Neural progenitor cell (in vitro differentiated cells): Measurements from ENCODE around the gene DCDC2. TPM values are rescaled to one million over a fixed set of nuclear protein-coding genes. Genes with fewer than 3 reads are reported as not detected.

Experiments
- DNase-seq: peaks from one replicate; pipeline ENCODE4 v3.0.0-alpha.2; 2016; ENCODE audit warnings: low spot score
- H2AFZ ChIP-seq: fragments of 200-600 bp; sonication (generic); replicated peaks from 2 replicates; pipeline ENCODE4 v1.6.1; 2016; ENCODE audit warnings: antibody characterized with exemption
- H3F3A ChIP-seq: fragments of 200-600 bp; sonication (generic); 2 replicates; pipeline ENCODE4 v1.6.1; 2016; ENCODE audit warnings: antibody characterized with exemption, low read depth
- H3K27ac ChIP-seq: fragments of 200-600 bp; sonication (generic); 2 replicates; pipeline ENCODE4 v1.5.1; 2016; ENCODE audit warnings: mild to moderate bottlenecking
- H3K27me3 ChIP-seq: fragments of 200-600 bp; sonication (generic); 2 replicates; pipeline ENCODE4 v1.6.1; 2016; ENCODE audit warnings: mild to moderate bottlenecking, moderate library complexity
- H3K36me3 ChIP-seq: fragments of 200-600 bp; sonication (generic); 2 replicates; pipeline ENCODE4 v1.5.1; 2016
- H3K4me1 ChIP-seq: fragments of 200-600 bp; sonication (generic); 2 replicates; pipeline ENCODE4 v1.6.1; 2016; ENCODE audit warnings: mixed run types
- H3K4me2 ChIP-seq: fragments of 200-600 bp; sonication (generic); 2 replicates; pipeline ENCODE4 v1.6.1; 2016
- H3K4me3 ChIP-seq: fragments of 200-600 bp; sonication (generic); 2 replicates; pipeline ENCODE4 v1.5.1; 2016
- H3K79me2 ChIP-seq: fragments of 200-600 bp; sonication (generic); 2 replicates; pipeline ENCODE4 v1.6.1; 2016; ENCODE audit warnings: low read depth
- H3K9ac ChIP-seq: fragments of 200-600 bp; sonication (generic); 2 replicates; pipeline ENCODE4 v1.6.1; 2016
- H3K9me3 ChIP-seq: fragments of 200-600 bp; sonication (generic); 2 replicates; pipeline ENCODE4 v1.5.1; 2016; ENCODE audit warnings: low read depth
- H4K20me1 ChIP-seq: fragments of 200-600 bp; sonication (generic); 2 replicates; pipeline ENCODE4 v1.6.1; 2016; ENCODE audit warnings: low read depth
- H3K27ac Mint-ChIP-seq: 3 replicates; pipeline ENCODE4 v1.8.0; 2021; ENCODE audit warnings: mixed read lengths
- H3K27me3 Mint-ChIP-seq: 2 replicates; pipeline ENCODE4 v1.8.0; 2022; ENCODE audit warnings: low read depth, mild to moderate bottlenecking, inconsistent platforms, moderate library complexity, mixed read lengths; ENCODE audit not compliant: insufficient read depth
- H3K36me3 Mint-ChIP-seq: 3 replicates; pipeline ENCODE4 v1.8.0; 2021; ENCODE audit warnings: mixed read lengths
- H3K4me1 Mint-ChIP-seq: 3 replicates; pipeline ENCODE4 v1.8.0; 2021; ENCODE audit warnings: mixed read lengths
- H3K4me3 Mint-ChIP-seq: 3 replicates; pipeline ENCODE4 v1.8.0; 2021; ENCODE audit warnings: mild to moderate bottlenecking, moderate library complexity, mixed read lengths
- H3K9me3 Mint-ChIP-seq: 3 replicates; pipeline ENCODE4 v1.8.0; 2020; ENCODE audit warnings: mixed read lengths
- CTCF ChIP-seq: fragments of 200-600 bp; sonication (generic); IDR thresholded peaks from 2 replicates; pipeline ENCODE4 v1.5.1; 2017; ENCODE audit warnings: antibody characterized with exemption, mild to moderate bottlenecking
- EZH2 ChIP-seq: fragments of 200-600 bp; sonication (generic); IDR thresholded peaks from 2 replicates; pipeline ENCODE4 v1.6.1; 2017; ENCODE audit warnings: antibody characterized with exemption, mild to moderate bottlenecking, moderate library complexity
- EZH2phosphoT487 ChIP-seq: fragments of 200-600 bp; sonication (generic); IDR thresholded peaks from 2 replicates; pipeline ENCODE4 v1.6.1; 2017; ENCODE audit warnings: antibody characterized with exemption
- small RNA-seq: library from RNA; depleted of rRNA; stranded (forward); fragments of <200 nt; gene quantifications from one replicate; pipeline ENCODE3, GENCODE V24; 2015
- total RNA-seq: library from RNA; depleted of rRNA; stranded (reverse); fragments of >200 nt; gene quantifications from 2 replicates; pipeline ENCODE4 v1.2.3, GENCODE V29; 2015; ENCODE audit warnings: low replicate concordance

Gene DCDC2
- total RNA-seq, 1 donor from 2014 or later, result not detected

GRCh38 chr6:24126586-24127192 is 231.2 kb downstream of the DCDC2 start:
- no peaks in the 10 kb centered on the region for H3K79me2 ChIP-seq
- no peaks in the 10 kb centered on the region for H3K36me3 ChIP-seq
- peaks cover 7% of the 10 kb centered on the region for H3K4me1 Mint-ChIP-seq
- peak overlapping the region; percentile 82 for H3K4me2 ChIP-seq
- DNase-seq, result peak; percentile 91
- no peaks in the 10 kb centered on the region for H3K36me3 Mint-ChIP-seq
- peaks cover 5% of the 10 kb centered on the region for H3F3A ChIP-seq
- H3K4me3 ChIP-seq, result peak overlapping the region; percentile 55
- no peaks in the 10 kb centered on the region for H3K27me3 Mint-ChIP-seq
- peaks cover 5% of the 10 kb centered on the region for H3K4me1 ChIP-seq
- H3K27ac ChIP-seq, result no peak overlapping the region
- peak overlapping the region; percentile 70 for H3K4me3 Mint-ChIP-seq
- peaks cover 8% of the 10 kb centered on the region for H3K27me3 ChIP-seq
- peaks cover 7% of the 10 kb centered on the region for H4K20me1 ChIP-seq
- H3K9ac ChIP-seq, result no peak overlapping the region
- H3K9me3 ChIP-seq, result no peaks in the 10 kb centered on the region
- no peak overlapping the region for H3K27ac Mint-ChIP-seq
- TF ChIP-seq EZH2 (no peak), EZH2phosphoT487 (no peak), CTCF (no peak)
- no peaks in the 10 kb centered on the region for H3K9me3 Mint-ChIP-seq
- no peak overlapping the region for H2AFZ ChIP-seq

- peak; percentile 93 for DNase-seq
- H3K27me3 Mint-ChIP-seq, result no peaks in the 10 kb centered on the region
- Histone ChIP-seq H3F3A (peaks cover 5% of the 10 kb centered on the region), H3K4me2 (peak within 1 kb of the TSS; percentile 82), H3K27ac (no peak within 1 kb of the TSS), H3K9me3 (no peaks in the 10 kb centered on the region), H2AFZ (no peak within 1 kb of the TSS), H3K4me1 (peaks cover 9% of the 10 kb centered on the region), H3K79me2 (no peaks in the 10 kb centered on the region), H3K36me3 (no peaks in the 10 kb centered on the region), H3K9ac (no peak within 1 kb of the TSS), H3K27me3 (peaks cover 8% of the 10 kb centered on the region), H3K4me3 (peak within 1 kb of the TSS; percentile 55), H4K20me1 (peaks cover 7% of the 10 kb centered on the region)
- TF ChIP-seq EZH2phosphoT487 (no peak), EZH2 (no peak), CTCF (no peak)
- peak within 1 kb of the TSS; percentile 70 for H3K4me3 Mint-ChIP-seq
- no peak within 1 kb of the TSS for H3K27ac Mint-ChIP-seq
- no peaks in the 10 kb centered on the region for H3K36me3 Mint-ChIP-seq
- no peaks in the 10 kb centered on the region for H3K9me3 Mint-ChIP-seq
- peaks cover 7% of the 10 kb centered on the region for H3K4me1 Mint-ChIP-seq
These were observed 231.9 kb downstream of the DCDC2 start, which contains the start of gene NRSN1 for GRCh38 chr6:24125980-24126379. NRSN1 (plus strand) TSS chr6:24126215; CDS start chr6:24134328, 8,113 bp downstream.

- Histone ChIP-seq H3K79me2 (no peaks in the 10 kb centered on the region), H3K27ac (no peak overlapping the region), H3K4me2 (no peak overlapping the region), H3K4me3 (no peak overlapping the region), H3K36me3 (no peaks in the 10 kb centered on the region), H3K9ac (no peak overlapping the region), H3K4me1 (peaks cover 11% of the 10 kb centered on the region), H2AFZ (no peak overlapping the region), H3K27me3 (peaks cover 8% of the 10 kb centered on the region), H3F3A (peaks cover 5% of the 10 kb centered on the region), H3K9me3 (no peaks in the 10 kb centered on the region), H4K20me1 (peaks cover 6% of the 10 kb centered on the region)
- DNase-seq, result no peak
- Mint-ChIP-seq H3K9me3 (no peaks in the 10 kb centered on the region), H3K4me3 (no peak overlapping the region), H3K27me3 (no peaks in the 10 kb centered on the region), H3K27ac (no peak overlapping the region), H3K4me1 (peaks cover 7% of the 10 kb centered on the region), H3K36me3 (no peaks in the 10 kb centered on the region)
- no peak for TF ChIP-seq CTCF
- TF ChIP-seq EZH2phosphoT487, result no peak
- no peak for TF ChIP-seq EZH2
These were observed 235.7 kb downstream of the DCDC2 start for GRCh38 chr6:24122139-24122538.

Small RNAs within 50 kb of the gene (small RNA-seq; reads per million reads assigned to genes)
- not detected for gene RF00218
- gene RNU6-391P, result not detected

Other genes starting within 250 kb of the DCDC2 start
- 0.19 and 0.31 TPM in 2 replicates for gene NRSN1, start 231.8 kb downstream of the DCDC2 start, total RNA-seq
- gene MRS2, start 44.9 kb upstream of the DCDC2 start, total RNA-seq, result 22.9 and 32.3 TPM in 2 replicates
- 4.2 and 8.3 TPM in 2 replicates for gene GPLD1, start 131.5 kb upstream of the DCDC2 start, total RNA-seq
- 3.5 and 10.8 TPM in 2 replicates for gene ALDH5A1, start 136.9 kb upstream of the DCDC2 start, total RNA-seq